HG02840 (cell line): Measurements from ENCODE around the gene GRPEL2.
A peak's percentile ranks its signal among the peaks of the same experiment; 100 is the strongest.

ENCODE experiments used
- ATAC-seq: cut with Tn5 transposase; IDR thresholded peaks from one replicate; pipeline ENCODE4 v1.9.1; 2021; ENCODE audit warnings: mild to moderate bottlenecking, moderate library complexity, moderate number of reproducible peaks; ENCODE audit not compliant: unreplicated experiment, low FRiP score

Gene GRPEL2, protein sequence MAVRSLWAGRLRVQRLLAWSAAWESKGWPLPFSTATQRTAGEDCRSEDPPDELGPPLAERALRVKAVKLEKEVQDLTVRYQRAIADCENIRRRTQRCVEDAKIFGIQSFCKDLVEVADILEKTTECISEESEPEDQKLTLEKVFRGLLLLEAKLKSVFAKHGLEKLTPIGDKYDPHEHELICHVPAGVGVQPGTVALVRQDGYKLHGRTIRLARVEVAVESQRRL

DNA sequence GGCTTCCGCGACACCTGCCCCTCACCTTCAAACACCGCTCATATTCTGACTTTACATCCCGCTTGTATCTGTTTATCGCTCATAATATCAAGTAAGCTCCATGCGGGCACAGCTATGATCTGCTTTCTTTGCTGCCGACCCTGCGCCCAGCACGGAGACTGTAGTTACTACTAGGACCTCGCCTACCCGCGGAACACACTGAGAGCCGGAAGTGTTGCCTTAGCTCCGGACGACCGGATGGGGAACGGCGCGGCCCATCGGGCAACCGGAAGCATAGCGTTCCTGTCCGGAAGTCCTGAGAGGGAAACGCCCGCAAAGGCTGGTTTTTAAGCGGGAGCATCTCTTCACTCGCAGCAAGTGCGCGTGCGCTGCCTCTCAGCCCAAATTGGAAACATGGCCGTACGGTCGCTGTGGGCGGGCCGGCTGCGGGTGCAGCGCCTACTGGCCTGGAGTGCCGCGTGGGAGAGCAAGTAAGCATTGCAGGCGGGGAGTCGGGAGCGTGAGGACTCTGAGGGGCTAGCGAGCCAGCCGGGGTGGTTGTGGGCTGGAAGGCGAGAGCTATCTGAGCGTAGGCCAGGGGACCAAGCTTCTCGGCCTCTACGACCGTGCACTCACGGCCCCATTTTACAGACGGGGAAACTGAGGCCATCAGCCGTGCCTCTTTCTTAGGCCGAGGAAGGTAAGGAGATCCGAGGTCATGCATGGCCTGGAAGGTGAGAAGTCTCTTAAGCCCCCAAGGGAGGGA is at the start of gene GRPEL2:
GRPEL2 (plus strand) TSS at position 353 of the 745 bp plus-strand sequence; CDS start at position 394, 41 bp downstream.
- peak; percentile 97 for ATAC-seq

GRCh38 chr5:149297340-149298025 is 47.8 kb upstream of the GRPEL2 start:
- no peak for ATAC-seq

DNA sequence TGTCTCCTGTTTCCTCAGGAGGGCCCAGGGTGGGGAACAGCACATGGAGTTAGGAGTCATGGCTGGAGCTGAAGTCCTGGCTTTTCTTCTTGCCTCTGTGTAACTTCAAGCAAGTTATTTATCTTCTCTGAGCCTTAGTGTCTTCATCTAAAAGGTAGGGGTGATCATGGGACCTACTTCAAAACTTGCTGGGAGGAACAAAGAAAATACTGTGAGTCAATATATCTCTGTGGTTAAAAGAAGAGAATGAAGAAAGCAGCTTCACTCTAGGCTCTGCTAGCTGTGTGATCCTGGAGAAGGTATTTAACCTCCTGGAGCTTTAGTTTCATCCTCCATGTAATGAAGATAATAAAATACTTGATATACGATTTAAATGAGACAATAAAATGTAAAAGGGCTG is 47.1 kb upstream of the GRPEL2 start:
- ATAC-seq: no peak

DNA sequence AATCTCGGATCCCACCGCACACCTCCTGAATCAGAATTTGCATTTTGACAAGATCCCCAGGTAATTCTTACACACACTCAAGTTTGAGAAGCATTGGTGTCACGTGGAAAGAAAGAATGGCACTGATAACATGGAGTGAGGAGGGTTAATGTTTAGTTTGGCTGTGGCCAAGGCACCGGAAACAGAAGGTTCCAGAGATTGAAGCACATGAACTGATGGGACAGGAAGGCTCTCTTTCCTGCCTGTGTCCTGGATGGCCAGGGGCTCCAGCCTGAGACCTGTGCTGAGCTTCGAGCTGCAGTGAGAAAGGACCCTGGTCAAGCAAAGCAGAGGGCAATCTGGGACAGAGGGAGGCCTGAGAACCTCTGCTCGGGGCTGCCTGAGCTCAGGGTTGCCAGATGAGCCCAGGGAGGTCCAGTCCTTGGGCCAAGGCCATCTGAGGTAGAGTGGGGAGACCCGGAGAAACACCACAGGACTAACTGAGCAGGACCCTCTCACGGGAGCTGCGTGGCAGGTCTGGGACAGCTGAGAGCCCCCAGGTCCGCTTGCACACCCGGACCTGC is 46.4 kb upstream of the GRPEL2 start:
- no peak for ATAC-seq

GRCh38 chr5:149299451-149300054 is 45.7 kb upstream of the GRPEL2 start:
- no peak for ATAC-seq

DNA sequence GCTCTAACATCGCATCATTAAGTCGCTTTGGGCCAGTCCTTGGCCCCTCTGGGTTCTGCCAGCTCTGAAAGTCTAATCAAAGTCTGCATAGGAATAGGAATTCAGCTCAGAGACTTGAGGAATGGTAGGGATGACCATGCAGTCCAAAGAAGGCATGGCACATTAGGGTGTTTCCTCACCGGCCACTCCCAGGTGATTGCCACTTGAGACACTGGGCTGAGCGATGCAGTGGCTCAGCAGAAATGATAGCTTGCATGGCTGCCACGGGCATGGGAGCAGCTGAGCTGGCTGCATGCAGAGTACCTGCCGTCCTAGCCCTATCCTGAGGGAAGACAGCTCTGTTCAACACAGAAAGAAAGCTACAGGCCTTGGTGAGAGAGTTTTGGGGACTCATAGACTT is 44.9 kb upstream of the GRPEL2 start:
- no peak for ATAC-seq

DNA sequence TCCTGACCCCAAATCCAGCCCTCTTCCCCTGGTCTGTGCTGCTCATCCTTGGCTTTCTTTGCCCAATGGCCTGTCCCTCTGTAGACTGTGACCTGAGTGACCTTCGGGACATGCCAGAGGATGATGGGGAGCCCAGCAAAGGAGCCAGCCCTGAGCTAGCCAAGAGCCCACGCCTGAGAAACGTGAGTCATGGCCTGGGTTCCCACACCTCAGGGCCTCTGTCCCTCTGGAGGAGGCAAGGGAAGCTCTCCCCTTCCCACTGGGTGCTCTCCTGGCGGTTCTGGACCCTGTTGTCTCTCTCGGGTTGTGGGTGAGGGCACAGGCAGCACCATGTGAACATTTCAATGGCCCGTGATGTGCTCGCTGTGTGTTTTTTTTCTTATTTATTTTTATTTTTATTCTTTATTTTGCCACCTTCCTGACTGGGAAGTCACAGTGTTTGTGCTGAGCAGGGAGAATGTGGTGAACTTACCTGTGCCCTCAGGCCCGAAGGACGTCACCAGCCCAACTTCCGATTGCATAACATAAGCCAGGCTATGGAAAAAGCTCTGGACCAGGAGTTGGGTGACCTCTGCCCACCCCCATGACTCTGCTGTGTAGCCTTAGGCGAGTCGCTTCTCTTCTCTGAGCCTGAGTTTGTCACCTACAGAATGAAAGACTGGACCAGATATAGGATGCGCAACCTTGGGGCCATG is 44.1 kb upstream of the GRPEL2 start:
- ATAC-seq: no peak

DNA sequence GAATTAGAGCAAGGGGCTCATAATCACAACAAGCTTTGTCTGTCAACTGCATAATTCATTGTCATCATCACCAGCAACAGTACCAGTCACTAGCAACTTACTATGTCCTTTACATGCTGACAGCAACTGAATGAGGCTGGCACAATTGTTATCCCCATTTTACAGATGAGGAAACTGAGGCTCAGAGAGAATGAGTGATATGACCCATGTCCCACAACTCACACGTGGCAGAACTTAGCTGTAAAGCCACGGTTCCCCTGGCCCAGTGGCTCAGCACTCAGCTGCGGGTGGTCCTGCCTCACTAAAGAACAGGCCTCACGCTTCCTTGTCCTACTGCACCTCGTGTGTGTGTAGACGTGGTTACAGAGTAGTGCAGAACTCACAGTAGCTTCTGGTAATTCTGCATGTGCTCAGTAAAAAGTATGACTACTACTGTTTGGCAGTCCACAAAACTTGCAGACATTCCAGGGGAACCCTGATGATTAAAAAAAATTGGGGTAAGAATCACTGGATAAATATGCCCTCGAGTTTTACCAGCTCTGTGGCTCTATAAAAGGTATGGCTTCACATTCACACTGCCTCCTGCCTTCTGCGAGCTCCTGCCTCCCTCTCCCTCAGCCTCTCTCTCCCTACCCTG is 43.4 kb upstream of the GRPEL2 start:
- no peak for ATAC-seq

DNA sequence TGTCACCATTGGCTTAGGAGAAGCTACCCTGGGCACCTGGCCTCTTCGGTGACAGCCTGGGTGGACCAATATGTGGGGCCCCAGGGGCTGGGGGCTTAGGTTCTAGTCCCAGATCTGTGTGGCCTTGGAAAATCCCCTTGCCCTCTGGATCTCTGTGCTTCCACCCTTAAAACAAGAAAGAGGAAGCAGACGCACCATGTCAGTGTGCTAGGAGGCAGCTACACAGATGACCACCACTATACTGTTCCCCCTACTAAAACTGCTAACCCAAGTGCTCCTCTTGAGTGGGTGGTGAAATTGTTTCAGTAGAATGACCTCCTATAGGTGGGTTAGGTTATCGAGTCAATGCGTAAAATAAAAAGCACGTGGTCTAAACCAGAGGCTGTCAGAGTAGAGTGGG is 42.7 kb upstream of the GRPEL2 start:
- ATAC-seq: no peak

GRCh38 chr5:149303210-149303609 is 42.1 kb upstream of the GRPEL2 start:
- ATAC-seq: no peak

DNA sequence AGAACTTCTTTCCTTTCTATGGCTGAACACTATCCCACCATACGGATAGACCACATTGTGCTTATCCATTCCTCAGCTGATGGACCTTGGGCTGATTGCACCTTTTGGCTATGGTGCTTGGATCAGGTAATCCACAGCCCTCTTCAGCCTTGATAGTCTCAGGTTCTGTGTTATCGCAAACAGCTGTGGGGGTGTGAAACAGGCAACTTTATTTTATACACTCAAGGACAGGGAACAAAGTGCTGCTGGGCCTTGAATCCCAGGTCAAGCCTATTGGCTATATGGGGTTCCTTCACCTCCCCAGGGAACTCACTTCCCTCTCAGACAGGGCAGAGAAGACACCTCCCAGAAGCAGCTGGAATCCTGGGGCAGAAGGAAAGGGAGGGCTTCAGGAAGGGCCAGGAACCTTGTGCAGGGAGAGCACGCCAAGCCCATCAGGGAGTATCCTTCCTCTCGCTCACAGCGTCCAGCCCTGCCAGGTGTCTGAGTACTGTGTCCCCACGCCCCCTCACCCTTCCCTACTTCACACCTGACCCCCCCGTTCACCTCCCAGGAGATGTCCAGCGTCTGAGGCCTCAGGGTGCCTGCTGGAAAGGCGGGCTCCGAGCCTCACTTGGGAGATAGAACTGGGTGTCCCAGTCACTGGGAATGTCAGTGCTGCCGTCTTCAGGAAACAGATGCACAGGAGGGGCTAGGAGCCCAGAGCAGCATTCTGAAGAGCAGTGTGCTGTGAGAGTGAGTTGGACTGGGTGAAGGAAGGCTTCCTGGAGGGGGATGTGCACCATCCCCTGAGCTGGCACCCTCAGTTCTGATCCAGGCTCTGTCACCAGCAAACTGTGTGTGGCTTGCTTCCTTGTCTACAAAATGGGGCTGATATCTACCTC is 40.9 kb upstream of the GRPEL2 start:
- ATAC-seq: no peak

GRCh38 chr5:149309354-149309753 is 35.9 kb upstream of the GRPEL2 start:
- ATAC-seq: no peak

- no peak for ATAC-seq
These were observed 34.8 kb upstream of the GRPEL2 start for GRCh38 chr5:149310488-149310887.

DNA sequence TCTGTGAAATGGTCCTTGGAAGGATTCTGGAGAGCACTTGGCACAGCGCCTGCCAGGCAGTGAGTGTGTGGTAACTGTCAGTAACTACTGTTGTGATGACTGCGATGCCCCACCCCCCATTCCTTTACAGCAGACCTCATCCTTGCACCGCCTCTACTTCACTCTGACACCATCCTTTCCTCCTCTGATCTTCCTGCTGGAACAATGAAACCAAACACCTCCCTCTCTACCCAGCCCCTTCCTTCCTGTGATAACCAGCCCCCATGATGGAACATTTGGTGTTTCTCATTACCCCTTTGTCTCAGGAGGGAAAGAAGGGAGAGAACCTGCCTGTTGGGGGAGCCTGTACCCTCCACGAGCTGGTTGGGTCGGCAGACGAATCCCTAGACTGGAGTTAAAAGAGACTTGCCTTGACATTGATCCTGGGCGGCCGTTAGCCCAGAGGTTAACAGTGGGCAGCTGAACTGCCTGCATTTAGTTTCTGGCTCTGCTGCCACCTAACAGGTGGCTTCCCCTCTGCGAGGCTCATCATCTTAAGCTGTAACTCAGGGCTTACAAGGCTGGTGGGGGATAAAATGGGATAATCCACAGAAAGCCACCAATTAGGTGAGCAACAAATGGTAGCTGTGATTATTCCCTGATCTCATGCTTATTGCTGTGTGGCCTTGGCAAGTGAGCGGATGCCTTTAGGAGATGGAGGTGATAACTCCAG is 34.2 kb upstream of the GRPEL2 start:
- no peak for ATAC-seq

GRCh38 chr5:149313151-149313841 is 32.0 kb upstream of the GRPEL2 start:
- ATAC-seq: no peak

DNA sequence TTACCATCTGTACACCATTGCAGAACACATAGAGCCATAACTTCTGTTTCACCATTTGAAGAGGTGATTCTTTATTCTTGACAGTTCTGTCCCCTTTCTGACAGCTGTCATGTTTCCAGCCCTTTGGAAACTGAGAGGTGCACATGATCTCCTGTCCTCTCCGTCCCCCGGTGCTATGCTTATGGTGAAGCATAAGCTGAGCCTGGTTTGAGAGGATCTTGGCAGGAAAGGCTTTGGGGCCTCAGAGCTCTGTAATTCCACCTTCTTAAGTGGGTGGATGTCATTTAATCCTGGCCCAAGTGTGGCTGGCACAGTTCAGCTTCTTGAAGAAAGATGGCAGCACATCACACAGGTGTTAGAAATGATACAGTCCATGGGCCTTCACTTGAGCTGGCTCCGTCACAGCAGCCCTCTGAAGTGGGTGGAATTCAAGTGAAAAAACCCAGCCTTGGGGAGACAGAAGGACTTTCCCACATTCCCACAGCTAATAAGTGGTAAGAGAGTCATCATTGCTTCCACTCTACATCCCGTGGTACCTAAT is 30.7 kb upstream of the GRPEL2 start:
- no peak for ATAC-seq

- ATAC-seq: no peak
These were observed 29.5 kb upstream of the GRPEL2 start for GRCh38 chr5:149315753-149316152.
